ENCODE results near the gene IGF2.

- TF ChIP-seq CTCF (IDR thresholded peaks at IDR 0.05): no peak
- no peak for TF ChIP-seq EZH2 (IDR thresholded peaks at IDR 0.05; ENCODE audit: borderline replicate concordance, insufficient read depth, low read depth, low read length, poor library complexity, severe bottlenecking)
Measured at GRCh38 chr11:2146051-2146450, 6.9 kb upstream of the IGF2 start.

Data from B cell (primary cell).